Central memory CD4-positive, alpha-beta T cell (primary cell): Measurements from ENCODE around the gene DDAH2.
"Not testable (repeated sequence)": the region's sequence is repeated elsewhere in the genome, so short reads cannot be mapped to it uniquely, and the experiment has no call there.

Source experiments
- DNase-seq: peaks from one replicate; pipeline ENCODE4 v3.0.0; 2022

Gene DDAH2

DNA sequence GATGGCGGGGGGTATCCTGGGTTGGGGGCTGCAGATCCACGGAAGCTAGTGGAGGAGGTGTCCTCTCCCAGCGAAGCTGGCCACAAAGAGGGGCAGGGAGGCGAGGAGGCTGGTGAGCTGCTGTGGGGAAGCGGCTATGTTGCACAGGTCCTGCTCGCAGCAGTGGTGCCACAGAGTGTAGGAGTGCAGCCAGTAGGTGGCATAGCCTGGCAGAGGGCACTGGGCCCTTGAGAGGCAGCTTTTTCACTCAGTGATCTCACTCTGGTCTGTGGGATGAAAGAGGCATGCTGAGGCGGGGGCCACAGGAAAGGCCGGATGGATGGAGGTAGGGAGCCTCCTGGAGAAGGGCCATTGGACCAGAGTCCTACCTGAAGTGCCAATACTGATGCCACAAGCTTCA, 16.8 kb downstream of the DDAH2 start:
- no peak for DNase-seq

DNA sequence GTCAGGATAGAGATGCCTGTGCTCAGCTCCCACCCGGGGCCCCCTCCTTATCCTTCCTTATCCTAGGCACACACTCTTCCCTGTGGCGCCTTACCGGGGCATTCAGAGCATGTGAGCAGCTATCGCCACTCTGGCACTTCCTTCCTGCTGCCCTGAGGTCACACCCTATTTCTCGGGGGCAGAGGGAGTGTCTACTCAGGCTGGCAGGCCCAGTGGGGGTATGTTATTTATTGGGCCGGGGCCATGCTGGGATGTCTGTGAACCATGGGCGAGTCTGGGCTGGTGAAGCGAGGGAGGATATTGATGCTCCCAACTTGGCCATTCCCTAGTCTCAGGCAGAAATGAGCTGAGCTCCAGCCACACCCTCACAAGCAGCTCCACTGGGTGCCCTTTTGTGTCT, 17.9 kb downstream of the DDAH2 start:
- DNase-seq = no peak

DNA sequence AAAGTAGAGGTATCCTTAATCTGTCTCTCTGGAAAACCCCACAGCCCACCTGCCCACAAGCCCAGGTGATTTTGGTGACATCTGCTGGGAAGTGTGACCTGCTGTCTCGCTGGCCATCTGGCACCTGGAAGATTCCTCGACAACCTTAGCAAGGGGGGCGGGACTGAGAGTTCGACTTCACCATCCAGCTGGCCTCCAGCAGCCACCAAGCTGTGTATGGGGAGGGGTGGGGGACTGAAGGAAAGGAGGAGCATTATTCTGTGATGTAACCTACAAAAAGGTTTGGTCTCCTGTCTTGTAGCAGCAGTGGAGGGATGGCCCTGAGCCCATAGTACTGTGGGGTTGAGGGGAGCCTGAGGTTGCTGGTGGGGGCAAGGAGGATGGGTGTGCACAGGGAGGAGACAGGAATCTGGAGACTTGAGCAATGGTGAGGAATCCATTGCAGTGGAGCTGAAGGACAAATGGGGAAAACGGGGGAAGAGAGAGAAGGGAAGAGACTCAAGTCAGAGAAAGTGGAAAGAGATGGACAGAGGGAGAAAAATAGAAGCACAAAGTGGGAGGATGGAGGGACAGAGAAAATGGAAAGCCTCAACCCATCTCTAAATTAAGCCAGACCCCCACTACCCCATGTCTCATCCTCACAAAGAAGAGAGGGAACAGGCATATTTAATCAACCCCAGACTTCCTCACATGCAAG, 18.4 kb downstream of the DDAH2 start:
- no peak for DNase-seq

DNA sequence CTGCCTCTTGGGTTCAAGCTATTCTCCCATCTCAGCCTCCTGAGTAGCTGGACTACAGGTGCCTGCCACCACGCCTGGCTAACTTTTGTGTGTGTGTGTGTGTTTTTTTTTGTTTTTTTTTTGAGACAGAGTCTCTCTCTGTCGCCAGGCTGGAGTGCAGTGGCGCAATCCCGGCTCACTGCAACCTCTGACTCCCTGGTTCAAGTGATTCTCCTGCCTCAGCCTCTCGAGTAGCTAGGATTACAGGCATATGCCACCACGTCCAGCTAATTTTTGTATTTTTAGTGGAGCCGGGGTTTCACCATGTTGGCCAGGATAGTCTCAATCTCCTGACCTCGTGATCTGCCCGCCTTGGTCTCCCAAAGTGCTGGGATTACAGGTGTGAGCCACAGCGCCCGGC, 19.9 kb downstream of the DDAH2 start:
- not testable (repeated sequence) for DNase-seq

DNA sequence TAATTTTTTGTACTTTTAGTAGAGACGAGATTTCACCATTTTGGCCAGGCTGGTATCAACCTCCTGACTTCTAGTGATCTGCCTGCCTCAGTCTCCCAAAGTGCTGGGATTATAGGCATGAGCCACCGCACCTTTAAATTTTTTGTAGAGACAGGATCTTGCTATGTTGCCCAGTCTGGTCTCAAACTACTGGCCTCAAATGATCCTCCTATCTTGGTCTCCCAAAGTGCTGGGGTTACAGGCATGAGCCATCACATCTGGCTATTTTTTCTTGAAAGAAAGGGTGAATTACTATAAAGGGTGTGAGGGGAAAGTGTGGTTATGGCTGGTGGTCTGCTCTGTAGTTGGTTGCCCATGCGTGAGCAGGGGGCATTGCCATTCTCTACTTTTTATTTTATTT, 20.9 kb downstream of the DDAH2 start:
- DNase-seq = no peak

DNA sequence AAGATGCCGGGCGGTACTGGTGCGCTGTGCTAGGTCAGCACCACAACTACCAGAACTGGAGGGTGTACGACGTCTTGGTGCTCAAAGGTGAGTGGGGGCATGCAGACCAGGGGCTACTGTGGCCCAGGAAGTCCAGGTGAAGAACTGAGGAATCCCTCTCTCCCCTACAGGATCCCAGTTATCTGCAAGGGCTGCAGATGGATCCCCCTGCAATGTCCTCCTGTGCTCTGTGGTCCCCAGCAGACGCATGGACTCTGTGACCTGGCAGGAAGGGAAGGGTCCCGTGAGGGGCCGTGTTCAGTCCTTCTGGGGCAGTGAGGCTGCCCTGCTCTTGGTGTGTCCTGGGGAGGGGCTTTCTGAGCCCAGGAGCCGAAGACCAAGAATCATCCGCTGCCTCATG, 21.4 kb downstream of the DDAH2 start:
- no peak for DNase-seq

DNA sequence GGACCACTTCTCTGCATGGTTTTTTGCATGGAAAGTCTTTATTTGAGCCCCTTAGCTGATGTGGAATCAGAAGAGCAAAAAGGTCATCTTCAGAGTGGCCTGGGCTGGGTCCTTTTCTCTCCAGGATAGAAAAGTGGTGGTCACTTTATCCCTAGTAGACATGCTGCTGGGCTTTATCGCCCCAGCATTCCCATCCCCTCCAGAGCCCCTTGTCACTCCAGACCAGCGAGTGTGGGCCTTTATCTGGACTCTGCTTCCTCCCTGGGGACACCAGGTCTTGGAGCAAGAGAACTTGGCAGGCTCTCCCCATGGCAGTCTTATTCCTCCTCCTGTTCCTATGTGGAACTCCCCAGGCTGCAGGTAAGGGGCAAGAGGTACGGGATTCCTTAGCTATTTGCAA, 22.5 kb downstream of the DDAH2 start, which contains the start of gene LY6G6F:
LY6G6F (plus strand) TSS at position 268 of the 400 bp plus-strand sequence; CDS start at position 309, 41 bp downstream.
- DNase-seq = no peak

DNA sequence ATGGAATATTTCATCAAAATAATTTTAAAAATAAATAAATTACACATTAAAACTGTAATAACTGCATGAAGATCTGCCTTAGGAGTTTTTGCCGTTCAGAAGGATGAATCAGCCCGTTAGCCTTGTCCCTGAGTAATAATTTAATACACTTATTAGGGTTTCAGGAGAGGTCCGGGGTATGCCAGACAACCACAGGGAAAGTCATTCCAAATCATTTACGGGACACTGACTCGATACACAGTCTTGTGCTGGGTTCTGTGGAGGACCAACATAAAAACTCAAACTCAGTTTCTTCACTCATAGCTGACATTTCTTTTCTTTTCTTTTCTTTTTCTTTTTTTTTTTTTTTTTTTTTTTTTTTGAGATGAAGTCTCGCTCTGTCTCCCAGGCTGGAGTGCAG, 23.2 kb downstream of the DDAH2 start:
- DNase-seq = no peak

DNA sequence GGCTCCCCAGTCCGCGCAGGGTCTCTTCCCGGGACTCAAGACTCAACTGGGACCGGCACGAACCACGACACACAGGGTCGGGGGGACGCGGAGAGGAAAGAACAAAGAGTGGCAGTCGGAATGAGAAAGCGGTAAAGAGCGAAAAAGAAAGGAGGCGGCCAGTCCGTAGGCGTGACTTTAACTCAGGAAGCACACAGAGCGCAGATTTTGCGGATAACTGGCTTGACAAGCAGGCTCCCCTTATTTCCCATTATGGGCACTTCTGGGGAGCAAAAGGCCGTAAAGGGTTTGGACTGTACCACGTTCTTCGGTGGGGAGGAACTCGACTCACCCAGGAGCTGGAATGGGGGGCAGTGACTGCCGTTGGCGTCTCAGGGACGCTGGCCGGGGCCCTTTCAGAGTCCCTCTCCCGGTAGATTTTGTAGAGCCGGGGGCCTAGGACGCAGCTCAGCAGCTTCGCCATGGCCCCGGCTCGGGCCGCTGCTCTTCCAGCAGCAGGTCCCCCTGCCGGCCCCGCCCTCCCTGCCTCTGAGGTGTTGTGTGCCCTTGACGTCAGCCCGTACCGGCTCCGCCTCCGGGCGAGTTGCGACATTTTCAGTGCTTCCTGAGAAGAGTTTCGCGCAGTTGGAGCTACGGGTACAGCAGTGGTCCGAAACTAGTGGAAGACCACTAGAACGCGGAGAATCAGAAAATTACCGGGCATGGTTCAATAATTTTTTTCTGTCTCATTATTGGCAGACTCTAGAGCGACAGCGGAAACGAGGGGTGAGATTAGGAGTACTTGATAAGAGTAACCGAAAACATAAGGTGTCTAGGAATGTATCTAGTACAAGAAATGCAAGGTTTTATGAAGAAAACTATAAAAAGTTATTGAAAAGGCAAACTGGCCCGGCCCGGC, 26.0 kb downstream of the DDAH2 start, which contains the start of gene ABHD16A:
ABHD16A (minus strand) TSS at position 506 of the 898 bp plus-strand sequence; CDS start at position 463, 43 bp downstream.
- DNase-seq = peak; percentile 96

DNA sequence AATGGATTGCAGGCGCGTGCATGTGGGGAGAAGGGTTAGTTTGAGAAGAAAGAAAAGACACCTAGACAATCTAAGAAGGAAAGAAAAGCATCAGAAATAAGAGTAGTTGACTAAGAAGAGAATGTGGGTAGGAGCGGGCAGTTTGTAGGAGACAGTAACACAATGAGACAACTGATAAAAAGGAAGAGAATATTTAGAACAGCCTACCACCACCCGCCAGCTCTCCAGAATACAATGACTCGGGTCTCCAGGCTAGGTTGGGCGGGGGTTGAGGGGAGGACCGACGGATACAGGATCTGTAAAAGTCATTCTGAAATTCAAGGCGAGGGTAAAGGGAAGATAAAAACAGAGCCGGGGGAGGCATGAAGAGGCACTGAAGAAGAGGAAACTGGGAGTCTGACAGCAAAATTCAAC, 26.7 kb downstream of the DDAH2 start:
- no peak for DNase-seq

DNA sequence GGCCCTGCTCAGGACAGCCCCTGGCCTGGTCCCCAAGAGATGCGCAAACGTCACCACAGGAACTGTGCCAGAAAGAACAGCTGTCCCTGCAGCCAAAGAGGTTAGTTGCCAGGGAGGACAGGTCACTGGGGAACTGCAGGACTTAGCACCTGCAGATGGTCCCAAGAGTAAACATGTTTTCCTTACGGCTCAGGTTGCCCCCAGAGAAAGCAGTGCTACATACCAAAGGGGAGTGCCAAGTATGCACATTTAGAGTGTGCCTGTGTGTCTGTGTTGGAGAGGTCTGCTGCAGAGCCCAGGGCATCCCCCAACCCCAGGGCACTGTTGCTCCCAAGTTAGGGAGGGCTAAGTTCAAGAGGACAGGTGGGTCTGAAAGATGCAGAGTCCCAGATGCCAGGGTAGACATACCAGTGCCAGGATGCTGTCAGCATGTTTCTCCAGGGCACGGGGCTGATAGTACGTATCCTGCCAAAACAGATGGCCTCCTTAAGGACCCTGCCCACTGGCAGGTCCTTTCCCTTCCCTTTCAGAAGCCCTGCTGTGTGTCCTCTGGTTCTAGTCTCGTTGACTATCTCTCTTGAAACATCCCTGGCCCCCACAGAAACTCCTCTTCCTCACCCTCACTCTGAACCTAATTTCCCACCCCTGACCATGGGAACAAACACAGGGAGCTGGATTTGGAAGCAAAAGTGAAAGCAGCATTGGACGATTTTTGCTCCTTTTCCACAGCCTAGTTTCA, 27.3 kb downstream of the DDAH2 start:
- DNase-seq = no peak

DNA sequence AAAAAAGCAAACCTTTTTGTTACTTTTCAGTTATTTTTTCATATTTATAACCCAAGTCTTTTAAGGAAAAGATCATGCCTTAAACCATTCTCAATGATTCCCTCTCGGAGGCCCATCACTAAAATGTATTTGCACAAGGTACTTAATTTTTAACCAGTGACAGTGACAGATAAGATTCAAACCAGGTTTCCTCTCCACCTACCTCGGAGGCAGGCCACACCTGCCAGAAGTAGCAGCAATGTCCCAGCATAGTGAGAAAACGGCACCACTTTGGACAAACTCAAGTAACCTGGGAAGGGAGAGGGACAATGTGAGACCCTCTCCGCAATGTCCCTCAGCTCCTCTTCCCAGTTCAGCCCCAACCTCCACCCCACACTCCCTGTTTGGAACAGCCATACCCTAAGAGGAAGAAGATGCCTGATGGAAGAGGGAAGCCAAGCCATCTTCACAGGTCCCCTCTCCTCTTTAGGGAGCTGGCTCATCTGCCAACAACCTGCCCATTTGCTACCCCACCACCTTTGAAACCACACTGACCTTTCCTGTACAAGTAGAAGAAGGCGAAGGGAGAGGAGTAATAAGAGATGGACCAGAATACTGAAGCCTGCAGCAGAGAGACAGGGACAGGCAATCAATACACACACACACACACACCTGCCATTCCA, 28.2 kb downstream of the DDAH2 start:
- no peak for DNase-seq

DNA sequence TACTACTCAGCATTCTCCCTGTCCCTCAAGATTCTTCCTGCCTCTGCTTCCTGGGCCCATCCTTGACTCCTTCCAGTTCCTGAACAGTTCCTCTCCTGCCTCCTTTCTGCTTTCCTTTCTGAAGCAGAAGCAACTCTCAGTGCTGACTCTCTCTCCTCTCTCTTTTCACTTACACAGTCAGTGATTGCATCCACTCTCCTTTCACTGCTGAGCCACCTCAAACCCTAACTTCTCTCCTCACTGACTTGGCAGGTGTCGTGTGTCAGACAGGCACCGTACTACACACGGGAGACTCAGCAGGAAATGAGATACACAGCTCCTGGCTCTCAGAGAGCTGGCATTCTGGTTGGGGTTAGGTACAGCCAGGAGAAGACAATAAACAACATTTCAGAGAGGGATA, 31.5 kb downstream of the DDAH2 start:
- no peak for DNase-seq

DNA sequence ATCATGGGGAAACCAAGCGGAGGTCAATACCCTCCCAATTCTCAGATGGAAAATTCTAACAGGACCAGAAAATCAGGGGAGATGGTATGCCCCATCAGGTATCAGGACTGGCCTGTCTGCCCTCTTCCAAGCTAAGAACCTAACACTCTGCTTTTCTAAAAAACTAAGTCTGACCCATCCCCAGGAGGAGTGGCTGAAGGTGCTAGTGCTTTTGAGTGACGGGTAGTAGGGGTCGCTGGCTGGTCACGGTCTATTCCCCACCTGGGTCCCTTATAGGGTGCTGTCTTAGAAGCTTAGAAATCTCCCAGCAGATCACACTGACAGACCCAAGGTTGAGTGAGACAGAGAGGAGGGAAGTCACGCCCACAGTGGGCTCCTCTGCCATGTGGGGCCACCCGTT, 35.6 kb downstream of the DDAH2 start:
- no peak for DNase-seq

DNA sequence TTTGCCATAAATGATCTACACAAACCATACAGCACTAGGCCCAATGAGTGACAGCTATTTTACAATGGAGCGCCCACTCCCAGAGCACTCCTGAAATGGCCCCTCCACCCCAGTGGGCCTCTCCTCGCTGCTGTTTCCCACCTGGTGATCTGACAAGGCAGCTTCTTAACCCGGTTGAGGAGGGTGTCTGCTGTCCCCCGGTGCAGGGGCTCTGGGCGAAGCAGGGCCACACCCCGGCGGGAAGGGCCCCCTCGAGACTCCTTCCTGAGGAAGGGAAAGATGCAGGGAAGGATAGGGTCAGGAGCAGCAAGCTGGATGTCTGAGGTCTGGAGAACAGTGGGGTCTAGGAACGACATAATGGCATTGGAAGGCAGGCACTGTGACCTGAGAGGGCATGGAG, 36.2 kb downstream of the DDAH2 start:
- DNase-seq = no peak

DNA sequence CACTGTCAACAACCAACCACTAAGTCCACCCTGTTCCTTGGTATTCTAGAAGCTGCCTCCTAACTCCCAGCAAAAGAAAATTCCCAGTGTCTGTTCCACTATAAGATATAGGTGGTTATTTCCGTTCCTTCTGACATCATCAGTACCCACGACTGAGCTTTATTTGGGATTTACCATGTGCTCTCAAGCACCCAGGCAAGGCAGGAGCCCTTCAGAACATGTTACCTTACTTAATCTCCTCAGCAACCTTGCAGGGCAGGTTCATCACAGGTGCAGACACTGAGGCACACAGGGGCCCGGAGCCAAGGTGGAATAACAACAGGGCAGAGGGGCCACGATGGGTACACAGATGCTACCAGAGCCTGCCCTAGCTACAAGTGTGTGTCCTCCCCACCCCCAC, 36.7 kb downstream of the DDAH2 start:
- no peak for DNase-seq

DNA sequence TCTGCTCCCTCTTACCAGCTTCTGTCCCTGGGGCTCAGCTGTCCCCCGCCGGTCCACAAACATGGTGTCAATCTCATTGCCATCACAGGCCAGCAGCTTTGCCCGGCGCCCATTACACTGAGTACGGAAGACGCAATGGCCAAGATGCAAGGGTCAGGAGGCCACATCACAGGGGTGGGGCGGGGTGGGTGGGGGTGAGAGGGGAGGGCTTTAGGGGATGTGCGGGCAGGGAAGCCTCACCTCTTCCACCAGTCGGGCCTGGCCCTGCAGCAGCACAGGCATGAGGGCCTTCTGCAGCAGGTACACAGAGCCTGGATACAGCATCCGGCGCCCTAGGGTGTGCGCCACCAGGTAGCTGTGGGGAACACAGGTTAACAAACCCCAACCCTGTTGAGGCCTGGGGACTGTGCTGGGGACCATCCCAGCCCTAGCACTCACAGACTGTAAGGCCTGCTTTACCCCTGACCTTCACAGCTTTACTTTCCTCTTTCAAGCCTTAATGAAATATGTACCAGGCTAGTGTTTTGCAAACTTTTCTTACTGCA, 37.5 kb downstream of the DDAH2 start:
- no peak for DNase-seq

DNA sequence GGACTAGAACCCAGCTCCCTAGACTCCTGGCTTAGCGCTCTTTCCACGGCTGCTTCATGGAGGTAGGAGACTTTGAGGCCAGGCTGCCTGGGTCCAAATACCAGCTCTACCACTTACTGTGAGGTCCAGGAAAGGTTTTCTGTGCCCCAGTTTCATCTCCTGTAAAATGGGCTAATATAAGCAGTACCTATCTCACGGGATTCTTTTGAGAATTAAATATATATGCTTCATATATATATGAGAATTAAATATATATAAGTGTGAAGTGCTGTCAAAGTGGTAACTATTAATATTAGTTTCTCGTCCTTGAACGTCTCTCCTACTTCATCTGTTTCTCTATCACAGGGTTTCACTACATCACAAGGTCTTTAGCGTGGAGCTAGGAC, 38.0 kb downstream of the DDAH2 start:
- DNase-seq = no peak

DNA sequence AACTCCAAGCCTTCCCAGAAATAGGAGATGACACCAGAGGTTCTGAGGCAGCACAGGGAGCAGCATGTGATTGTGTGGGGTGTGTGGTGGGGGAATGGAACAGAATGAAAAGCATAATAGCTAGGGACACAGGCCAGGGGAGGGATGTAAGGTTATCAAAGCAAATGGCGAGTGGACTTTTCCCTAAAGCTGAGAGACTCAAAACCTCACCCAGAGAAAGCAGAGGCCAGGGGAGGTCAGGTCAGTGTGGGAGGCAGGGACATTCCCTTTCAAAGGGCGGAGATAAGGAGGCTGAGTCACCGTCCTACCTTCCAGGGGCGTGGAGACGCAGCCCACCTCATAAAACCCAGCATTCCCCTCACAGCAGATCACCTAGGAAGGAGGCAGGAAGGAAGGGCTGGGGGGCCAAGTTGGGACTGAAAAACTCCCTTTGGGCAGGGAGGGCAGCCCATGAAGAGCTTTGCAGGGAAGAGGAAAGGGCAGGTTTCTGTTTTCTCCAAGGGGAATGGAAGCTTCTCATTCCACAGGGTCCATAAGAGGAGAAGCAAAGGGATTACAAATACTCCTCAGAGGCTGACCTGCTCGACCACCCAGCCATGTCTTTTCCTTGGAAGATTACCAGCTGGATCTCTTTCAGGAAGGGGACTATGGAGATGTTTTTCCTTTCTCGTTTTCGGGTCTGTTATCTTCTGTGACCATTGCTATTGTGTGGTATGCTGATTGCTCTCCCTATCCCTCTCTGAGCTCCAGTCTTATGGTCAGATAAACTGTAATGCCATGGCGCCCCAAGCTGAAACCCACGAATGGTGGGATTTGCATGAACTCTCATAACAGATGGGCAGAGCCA, 38.6 kb downstream of the DDAH2 start:
- DNase-seq = no peak

DNA sequence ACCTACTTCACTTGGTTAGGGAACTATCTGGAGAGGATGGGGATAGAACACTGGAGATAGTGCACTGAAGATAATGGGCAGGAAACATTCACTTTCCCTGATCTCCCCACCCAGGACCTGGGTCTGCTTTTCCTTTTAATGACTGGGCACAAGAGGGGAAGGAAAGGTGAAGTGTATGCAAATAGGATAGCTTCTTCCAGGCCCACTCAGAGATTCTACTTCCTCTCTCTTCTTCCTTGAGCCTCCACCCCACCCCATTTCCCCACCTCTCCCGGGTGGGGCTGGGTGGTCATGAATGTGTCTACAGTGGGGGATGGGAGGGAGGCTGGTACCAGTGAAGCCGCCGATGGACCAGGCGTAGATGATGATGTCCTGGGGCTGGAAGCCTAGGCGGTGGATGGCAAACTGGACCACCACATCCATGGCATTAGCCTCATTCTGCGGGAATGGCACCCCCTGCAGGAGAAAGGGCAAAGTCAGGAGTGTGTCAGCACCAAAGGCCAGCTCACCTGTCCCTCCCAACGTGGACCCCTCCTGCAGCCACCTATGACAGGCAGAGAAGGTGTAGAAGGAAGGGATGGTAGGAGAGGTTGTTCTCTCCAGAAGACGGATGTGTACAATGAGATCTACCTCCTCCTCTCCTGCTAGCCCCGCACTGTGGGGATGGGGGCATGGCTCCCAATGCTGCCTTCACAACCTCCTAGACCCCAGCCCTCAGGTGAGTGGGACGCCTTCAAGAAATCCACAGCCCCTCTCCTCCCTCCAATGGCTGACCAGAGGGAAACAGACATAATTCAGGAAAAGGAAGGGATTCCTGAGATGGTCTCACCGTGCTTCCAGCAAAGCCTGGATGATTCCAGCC, 39.6 kb downstream of the DDAH2 start:
- no peak for DNase-seq
